ENCODE measurements around the gene FBLN7. TPM values are rescaled to one million over a fixed set of nuclear protein-coding genes. Genes with fewer than 3 reads are reported as not detected.

FBLN7 gene
- total and polyA plus RNA-seq, 12 donors: 0.22 to 1.7 (median 0.66) TPM

GRCh38 chr2:112150447-112150846 is 12.3 kb downstream of the FBLN7 start:
- peak in 7 of 8 donors; percentile 44 to 77 (median 61) for ATAC-seq
- intact Hi-C loops (cut with DNase I): no loop called here

DNA sequence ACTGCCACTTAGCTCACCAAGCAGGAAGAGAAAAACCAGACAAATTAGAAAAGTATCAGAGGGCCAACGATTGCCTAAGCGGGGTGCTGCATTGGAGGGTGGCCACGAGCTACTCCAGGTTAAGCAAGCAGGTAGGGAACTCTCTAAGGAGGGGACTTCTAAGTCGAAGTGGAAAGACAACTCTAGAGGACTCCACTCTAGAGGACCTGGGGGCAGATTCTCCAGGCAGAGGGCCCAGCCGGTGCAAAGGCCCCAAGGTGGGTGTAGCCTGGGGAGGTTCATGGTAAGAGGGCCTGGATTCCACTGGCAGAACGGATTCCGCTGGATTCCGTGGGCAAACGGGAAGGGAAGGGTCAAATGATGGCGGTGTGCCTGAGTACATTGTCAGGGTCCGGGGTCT is 12.7 kb downstream of the FBLN7 start:
- DNase-seq (no peak), ATAC-seq (no peak)
- H3K4me3 ChIP-seq: no peak overlapping the region
- peaks cover 0 to 26% (median 8%) of the 10 kb centered on the region in 9 donors for H3K4me1 ChIP-seq
- peak overlapping the region in 8 of 10 donors; percentile 0 to 75 (median 30) for H3K27ac ChIP-seq
- no peaks in the 10 kb centered on the region for H3K9me3 ChIP-seq
- no peak for TF ChIP-seq CTCF (IDR thresholded peaks at IDR 0.05)
- no peaks in the 10 kb centered on the region for H3K36me3 ChIP-seq
- intact Hi-C loops (cut with DNase I): no loop called here
- 82 to 84% methylated on average over 11 of the region's 11 CpGs for WGBS, 2 donors
- H3K27me3 ChIP-seq: no peaks in the 10 kb centered on the region

More at GRCh38 chr2:112150447-112150846, 12.3 kb downstream of the FBLN7 start:
- peak overlapping the region in 9 of 10 donors; percentile 0 to 75 (median 38) for H3K27ac ChIP-seq
- no peak for DNase-seq
- no peak overlapping the region for H3K4me3 ChIP-seq
- peaks cover 0 to 24% (median 8%) of the 10 kb centered on the region in 9 donors for H3K4me1 ChIP-seq
- no peaks in the 10 kb centered on the region for H3K9me3 ChIP-seq
- 57 to 60% methylated on average over 5 of the region's 5 CpGs for WGBS, 2 donors
- TF ChIP-seq CTCF (IDR thresholded peaks at IDR 0.05): no peak
- H3K27me3 ChIP-seq: no peaks in the 10 kb centered on the region
- H3K36me3 ChIP-seq: no peaks in the 10 kb centered on the region

GRCh38 chr2:112151271-112151670 is 13.1 kb downstream of the FBLN7 start:
- intact Hi-C loops (cut with DNase I): no loop called here
- Histone ChIP-seq H3K36me3 (no peaks in the 10 kb centered on the region), H3K4me3 (no peak overlapping the region), H3K27ac (peak overlapping the region in 5 of 10 donors; percentile 15 to 75 (median 31)), H3K4me1 (peaks cover 0 to 30% (median 8%) of the 10 kb centered on the region in 9 donors), H3K9me3 (no peaks in the 10 kb centered on the region), H3K27me3 (no peaks in the 10 kb centered on the region)
- no peak for DNase-seq
- no peak for TF ChIP-seq CTCF (IDR thresholded peaks at IDR 0.05)
- ATAC-seq: no peak
- WGBS, 2 donors: 87 to 91% methylated on average over 5 of the region's 5 CpGs

- ATAC-seq: no peak
- no peak for TF ChIP-seq CTCF (IDR thresholded peaks at IDR 0.05)
- WGBS, 2 donors: 96 to 97% methylated on average over 18 of the region's 18 CpGs
- no peaks in the 10 kb centered on the region for H3K36me3 ChIP-seq
- H3K27ac ChIP-seq: no peak overlapping the region
- no peak for DNase-seq
- peaks cover 0 to 31% (median 8%) of the 10 kb centered on the region in 9 donors for H3K4me1 ChIP-seq
- intact Hi-C loops (cut with DNase I): no loop called here
- no peaks in the 10 kb centered on the region for H3K27me3 ChIP-seq
- H3K4me3 ChIP-seq: no peak overlapping the region
- no peaks in the 10 kb centered on the region for H3K9me3 ChIP-seq
Measured at GRCh38 chr2:112151701-112152440, 13.7 kb downstream of the FBLN7 start.
